Naive thymus-derived CD8-positive, alpha-beta T cell (primary cell): ENCODE measurements around the gene PDZK1IP1. TPM values are rescaled to one million over a fixed set of nuclear protein-coding genes. Genes with fewer than 3 reads are reported as not detected.
A peak's percentile ranks its signal among the peaks of the same experiment; 100 is the strongest.

Experiments used
- ATAC-seq, 2 donors: fragments of 150-1000 bp; cut with Tn5 transposase in 1 of 2; sonication (Bioruptor Pico), chemical (Tn5 transposase) in 1 of 2; 1 replicate in 1 of 2; 2 replicates in 1 of 2; pipeline ENCODE4 v1.10.0; 2021; ENCODE audit warnings: mild to moderate bottlenecking in 2 of 2, moderate library complexity in 2 of 2
- POLR2A ChIA-PET: fragments of 350-600 bp; sonication (Branson Sonifier 250); formaldehyde crosslinking; loops from one replicate; lab custom pipeline; 2021; ENCODE audit warnings: antibody characterized with exemption; lab: Charles Lee
- DNase-seq, 10 donors: peaks; one replicate each; pipeline versions ENCODE4 v3.0.0 to v3.0.0-alpha.2; 2020 to 2022
- H3K27ac Mint-ChIP-seq, 10 donors: one replicate each; pipeline ENCODE4 v1.8.0; 2020 to 2022; ENCODE audit warnings: mild to moderate bottlenecking in 10 of 10, mixed read lengths in 10 of 10, moderate library complexity in 4 of 10, inconsistent platforms in 1 of 10
- H3K27me3 Mint-ChIP-seq, 5 donors: one replicate each; pipeline ENCODE4 v1.8.0; 2021 to 2022; ENCODE audit warnings: mixed read lengths in 5 of 5
- H3K36me3 Mint-ChIP-seq, 3 donors: one replicate each; pipeline ENCODE4 v1.8.0; 2020 to 2022; ENCODE audit warnings: mixed read lengths in 3 of 3, mild to moderate bottlenecking in 2 of 3, inconsistent platforms in 1 of 3
- H3K4me1 Mint-ChIP-seq, 4 donors: one replicate each; pipeline ENCODE4 v1.8.0; 2021 to 2022; ENCODE audit warnings: mixed read lengths in 4 of 4
- H3K4me3 Mint-ChIP-seq, 10 donors: one replicate each; pipeline ENCODE4 v1.8.0; 2020 to 2022; ENCODE audit warnings: mild to moderate bottlenecking in 10 of 10, mixed read lengths in 10 of 10, moderate library complexity in 6 of 10, inconsistent platforms in 1 of 10
- H3K9me3 Mint-ChIP-seq, 9 donors: one replicate each; pipeline ENCODE4 v1.8.0; 2020 to 2022; ENCODE audit warnings: mixed read lengths in 9 of 9, mild to moderate bottlenecking in 3 of 9, inconsistent platforms in 1 of 9, moderate library complexity in 1 of 9
- polyA plus RNA-seq, 3 donors: library from polyadenylated mRNA; unstranded; fragments of 300-500 nt; fragmentation: Illumina TruSeq; gene quantifications; one replicate each; pipeline ENCODE4 v1.2.3, GENCODE V29; 2021
- total RNA-seq, 8 experiments: library from RNA in 2 of 8; stranded (reverse) in 2 of 8; gene quantifications; one replicate each; pipeline ENCODE4 v1.2.3 and lab custom pipeline; 2021 to 2026

PDZK1IP1 gene, protein sequence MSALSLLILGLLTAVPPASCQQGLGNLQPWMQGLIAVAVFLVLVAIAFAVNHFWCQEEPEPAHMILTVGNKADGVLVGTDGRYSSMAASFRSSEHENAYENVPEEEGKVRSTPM
- not detected for total RNA-seq
- not detected for polyA plus RNA-seq
- total RNA-seq (lab: John Stamatoyannopoulos, UW), result 0 to 0.17 (median 0) reads per million in 6 experiments

DNA sequence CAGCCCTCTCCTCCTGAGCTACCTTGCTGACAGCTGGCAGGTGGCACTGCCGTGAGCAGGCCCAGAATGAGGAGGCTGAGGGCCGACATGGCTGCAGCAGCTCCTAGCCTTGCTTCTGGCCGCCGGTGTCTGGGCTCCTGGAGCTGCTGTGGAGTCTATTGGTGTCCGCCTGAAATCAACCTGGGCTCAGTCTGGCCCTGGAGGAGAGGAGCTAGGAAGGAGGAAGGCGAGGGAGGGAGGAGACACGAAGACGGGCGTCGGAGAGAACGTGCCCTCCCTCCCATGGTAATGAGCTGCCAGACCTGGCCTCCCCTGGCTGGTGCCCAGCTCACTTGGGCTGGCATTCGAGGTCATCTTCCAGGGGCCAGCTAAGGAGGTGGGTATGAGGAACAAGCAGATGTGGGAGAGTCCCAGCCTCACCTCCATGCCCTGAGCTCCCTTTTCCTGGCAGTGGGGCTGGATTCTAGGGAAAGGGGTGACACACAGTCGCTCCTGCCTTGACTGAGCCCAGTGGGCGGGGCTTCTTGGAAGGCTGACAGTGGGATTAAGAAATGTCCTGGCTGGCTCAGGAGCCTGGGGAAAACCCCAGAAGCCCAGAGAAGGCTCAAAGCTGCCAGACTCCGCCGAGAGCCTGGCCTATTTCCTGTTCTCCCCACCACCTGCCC lies at the start of gene PDZK1IP1:
Gene PDZK1IP1, minus strand, starts transcription at position 193 of the 665 bp plus-strand sequence. Its CDS starts 104 bp downstream, at position 89.
- no peak within 1 kb of the TSS for H3K27ac Mint-ChIP-seq
- POLR2A ChIA-PET, result no interaction called here
- H3K9me3 Mint-ChIP-seq, result no peaks in the 10 kb centered on the region
- peaks cover 0 to 4% (median 2%) of the 10 kb centered on the region in 4 donors for H3K4me1 Mint-ChIP-seq
- no peak within 1 kb of the TSS for H3K4me3 Mint-ChIP-seq
- no peaks in the 10 kb centered on the region for H3K36me3 Mint-ChIP-seq
- DNase-seq (peak in 2 of 10 donors; percentile 13 to 16), ATAC-seq (no peak)
- H3K27me3 Mint-ChIP-seq, result peaks cover 8 to 43% (median 15%) of the 10 kb centered on the region in 5 donors

DNA sequence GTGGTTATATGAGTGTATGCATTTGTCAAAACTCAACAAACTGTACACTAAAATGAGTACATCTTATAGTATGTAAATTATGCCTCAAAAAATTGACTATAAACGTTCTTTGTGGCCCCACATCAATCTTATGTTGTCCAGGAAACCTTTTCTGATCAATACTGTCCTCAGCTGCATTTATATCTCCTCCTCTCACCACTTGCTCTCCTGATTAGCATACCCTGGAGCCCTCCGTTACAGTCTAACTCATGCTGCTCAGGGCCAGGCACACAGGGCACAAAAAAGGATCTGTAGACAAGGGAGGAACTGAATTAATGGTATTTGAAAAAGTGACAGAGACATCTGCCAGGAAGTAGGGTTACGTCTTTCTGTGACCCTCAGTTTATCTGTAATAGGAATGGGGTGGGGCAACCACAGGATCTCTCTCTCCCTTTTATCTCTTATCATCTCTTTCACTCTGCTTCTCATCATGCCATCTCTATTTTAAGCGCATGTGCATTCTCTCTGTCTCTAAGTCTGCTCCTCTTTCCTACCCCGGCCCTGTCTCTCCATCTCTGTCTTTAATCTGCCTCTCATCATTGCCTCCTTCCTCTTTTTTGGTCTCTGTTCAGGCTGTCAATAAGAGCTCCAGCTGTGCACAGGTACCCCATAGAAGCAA lies 49.2 kb upstream of the PDZK1IP1 start:
- Mint-ChIP-seq H3K27ac (peak overlapping the region in 1 of 10 donors; percentile 2), H3K36me3 (no peaks in the 10 kb centered on the region), H3K27me3 (peaks cover 29 to 65% (median 54%) of the 10 kb centered on the region in 5 donors), H3K4me3 (no peak overlapping the region), H3K9me3 (no peaks in the 10 kb centered on the region), H3K4me1 (peaks cover 0 to 4% (median 1%) of the 10 kb centered on the region in 4 donors)
- POLR2A ChIA-PET, result no interaction called here
- ATAC-seq, result no peak
- no peak for DNase-seq

DNA sequence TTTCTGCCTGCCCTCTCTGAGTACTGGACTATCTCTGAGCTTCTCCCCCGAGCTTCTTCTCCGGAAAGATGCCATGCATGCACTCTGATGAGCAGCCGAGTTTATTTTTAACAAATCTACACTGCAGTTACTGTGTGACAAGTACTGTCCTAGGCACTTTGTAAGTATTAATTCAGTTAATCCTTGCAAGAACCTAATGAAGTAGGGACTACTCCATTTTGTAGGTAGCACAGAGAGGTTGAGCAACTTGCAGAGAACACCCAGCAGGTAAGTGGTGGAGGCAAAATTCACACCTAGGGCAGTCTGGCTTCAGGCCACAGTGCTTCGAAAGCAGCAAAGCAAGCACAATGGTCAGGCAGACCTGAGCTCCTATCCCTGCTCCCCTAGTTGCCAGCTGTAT lies 46.0 kb upstream of the PDZK1IP1 start:
- peaks cover 12 to 19% (median 16%) of the 10 kb centered on the region in 4 donors for H3K4me1 Mint-ChIP-seq
- H3K9me3 Mint-ChIP-seq, result no peaks in the 10 kb centered on the region
- H3K27ac Mint-ChIP-seq, result no peak overlapping the region
- H3K27me3 Mint-ChIP-seq, result peaks cover 29 to 73% (median 64%) of the 10 kb centered on the region in 5 donors
- DNase-seq (no peak), ATAC-seq (no peak)
- H3K4me3 Mint-ChIP-seq, result no peak overlapping the region
- POLR2A ChIA-PET, result no interaction called here
- peaks cover 4 to 5% (median 4%) of the 10 kb centered on the region in 3 donors for H3K36me3 Mint-ChIP-seq

DNA sequence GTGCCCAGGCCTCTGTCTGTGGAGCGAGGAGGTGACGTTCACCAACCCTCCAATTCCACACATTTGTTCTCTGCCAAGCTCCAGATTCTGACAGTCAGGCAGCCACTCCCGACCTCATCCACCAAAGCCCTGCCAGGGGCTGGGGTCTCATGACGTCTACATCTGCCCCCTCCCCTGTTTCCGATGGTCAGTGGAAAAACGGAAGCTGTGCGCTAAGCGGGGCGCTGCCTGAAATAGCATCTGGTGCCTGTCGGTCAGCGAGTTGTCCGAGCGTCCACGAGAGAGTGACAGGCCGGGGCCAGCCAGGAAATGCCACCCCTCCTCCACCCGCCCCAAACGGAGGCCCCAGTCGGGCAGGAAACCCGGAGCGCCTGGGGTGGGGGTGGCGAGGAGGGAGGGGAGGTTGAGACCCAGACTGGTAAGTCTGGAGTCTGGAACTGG lies 45.4 kb upstream of the PDZK1IP1 start:
- H3K27me3 Mint-ChIP-seq, result peaks cover 29 to 77% (median 64%) of the 10 kb centered on the region in 5 donors
- no peak for DNase-seq

DNA sequence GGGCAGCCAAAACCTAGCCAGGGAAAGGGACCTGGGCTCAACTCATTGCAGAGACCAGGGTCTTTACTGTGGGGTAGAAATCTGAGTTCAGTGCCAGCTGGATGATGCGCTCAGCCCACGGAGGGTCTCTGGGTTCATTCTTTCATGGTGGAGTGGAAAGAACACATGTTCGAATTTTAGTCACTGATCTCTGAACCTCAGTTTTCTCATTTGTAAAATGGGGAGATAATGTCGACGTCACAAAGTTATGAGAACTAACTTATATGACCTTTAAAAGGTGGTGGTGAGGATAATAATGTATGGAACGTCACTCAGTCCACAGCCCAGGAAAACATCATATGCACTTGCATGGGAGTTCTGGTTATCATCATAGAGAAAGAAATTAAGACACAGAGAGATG lies 43.4 kb upstream of the PDZK1IP1 start:
- H3K27ac Mint-ChIP-seq, result no peak overlapping the region
- peaks cover 14 to 37% (median 32%) of the 10 kb centered on the region in 4 donors for H3K4me1 Mint-ChIP-seq
- DNase-seq (no peak), ATAC-seq (no peak)
- POLR2A ChIA-PET, result no interaction called here
- H3K36me3 Mint-ChIP-seq, result peaks cover 4 to 6% (median 5%) of the 10 kb centered on the region in 3 donors
- H3K27me3 Mint-ChIP-seq, result peaks cover 18 to 84% (median 73%) of the 10 kb centered on the region in 5 donors
- H3K9me3 Mint-ChIP-seq, result no peaks in the 10 kb centered on the region
- H3K4me3 Mint-ChIP-seq, result peak overlapping the region in 5 of 10 donors; percentile 19 to 84 (median 64)

More for the DNA sequence above, 45.4 kb upstream of the PDZK1IP1 start:
- peaks cover 12 to 25% (median 20%) of the 10 kb centered on the region in 4 donors for H3K4me1 Mint-ChIP-seq
- H3K36me3 Mint-ChIP-seq, result peaks cover 4 to 5% (median 4%) of the 10 kb centered on the region in 3 donors
- no peak overlapping the region for H3K27ac Mint-ChIP-seq
- POLR2A ChIA-PET, result no interaction called here
- no peaks in the 10 kb centered on the region for H3K9me3 Mint-ChIP-seq
- H3K4me3 Mint-ChIP-seq, result no peak overlapping the region
- no peak for ATAC-seq

DNA sequence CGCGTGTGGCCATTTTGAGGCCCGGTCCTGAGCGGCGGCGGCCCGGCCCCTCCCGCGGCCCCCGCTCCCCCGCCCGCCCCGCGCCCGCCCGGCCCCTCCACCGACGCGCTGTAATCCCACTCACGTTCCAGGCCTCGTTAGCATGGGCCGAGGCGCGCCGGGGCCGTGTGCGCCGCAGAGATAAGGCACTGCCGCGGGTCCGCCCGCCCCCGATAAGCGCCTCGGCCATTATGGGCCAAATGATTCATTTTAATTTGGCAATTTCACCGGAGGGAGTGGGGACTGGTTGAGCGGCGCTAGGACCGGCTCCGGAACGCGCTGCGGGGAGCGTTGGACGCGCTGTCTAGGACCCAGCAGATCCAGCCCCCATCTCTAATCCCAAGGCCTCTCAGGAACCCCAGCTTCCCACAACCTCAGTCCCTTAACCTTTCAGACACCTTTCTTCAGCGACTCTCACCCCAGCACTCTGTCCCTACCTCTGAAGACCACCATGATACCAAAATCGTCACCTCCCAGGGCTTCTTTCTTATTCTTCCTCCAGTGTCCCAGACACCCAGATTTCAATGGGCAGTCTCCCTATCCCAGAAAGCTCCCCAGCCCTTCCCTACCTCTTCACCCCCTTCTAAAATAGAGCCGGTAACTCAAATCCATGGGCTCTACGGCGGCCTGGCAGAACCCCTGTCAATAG lies 42.5 kb upstream of the PDZK1IP1 start, which contains the start of gene TAL1:
Gene TAL1, minus strand, starts transcription at position 39 of the 688 bp plus-strand sequence. CDS start 6,337 bp downstream, outside the sequence.
- POLR2A ChIA-PET, result no interaction called here
- no peaks in the 10 kb centered on the region for H3K9me3 Mint-ChIP-seq
- DNase-seq (no peak), ATAC-seq (no peak)
- H3K36me3 Mint-ChIP-seq, result peaks cover 4 to 6% (median 5%) of the 10 kb centered on the region in 3 donors
- peaks cover 13 to 87% (median 73%) of the 10 kb centered on the region in 5 donors for H3K27me3 Mint-ChIP-seq
- H3K4me3 Mint-ChIP-seq, result peak within 1 kb of the TSS; percentile 70 to 92 (median 81)
- H3K27ac Mint-ChIP-seq, result peak within 1 kb of the TSS in 3 of 10 donors; percentile 23 to 74 (median 50)
- peaks cover 14 to 37% (median 32%) of the 10 kb centered on the region in 4 donors for H3K4me1 Mint-ChIP-seq

DNA sequence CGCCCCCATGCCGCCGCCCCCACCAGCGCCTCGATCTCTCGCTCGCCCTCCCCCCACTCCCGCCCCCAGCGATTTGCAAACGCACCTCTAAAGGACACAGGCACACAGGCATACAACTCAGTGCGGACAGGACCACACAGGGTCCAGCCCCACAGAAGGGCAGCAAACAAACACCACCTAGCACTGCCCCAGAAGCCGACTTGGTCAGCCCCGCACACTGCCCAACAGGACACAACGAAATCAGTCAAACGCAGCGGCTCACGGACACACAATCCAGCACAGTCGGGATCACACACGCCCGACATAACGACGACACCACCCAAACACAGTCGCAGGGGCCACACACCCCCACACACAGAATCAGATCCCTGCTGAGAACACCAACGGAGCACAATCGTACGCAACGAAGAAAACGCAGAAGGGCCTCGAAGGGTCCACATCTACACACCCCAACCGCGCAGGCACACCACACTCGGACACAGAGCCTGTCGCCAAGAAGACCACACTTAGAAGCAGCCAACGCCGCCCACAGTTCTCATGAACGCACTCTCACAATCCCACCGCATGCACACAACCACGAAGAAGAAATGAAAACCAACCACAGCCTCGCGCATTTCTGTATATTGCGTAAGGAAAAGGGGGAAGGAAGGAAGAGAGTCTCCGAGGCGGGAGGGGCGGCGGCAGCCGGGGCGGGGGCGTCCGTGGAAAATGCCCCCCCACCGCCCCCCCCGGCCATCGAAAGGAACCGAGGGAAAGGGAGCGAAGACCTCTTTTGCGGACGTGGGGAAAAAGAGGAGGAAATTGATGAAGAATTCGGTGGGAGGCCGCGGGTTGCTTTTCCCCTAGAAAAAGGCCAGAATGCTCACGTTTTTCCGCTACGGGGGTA lies 41.7 kb upstream of the PDZK1IP1 start:
- POLR2A ChIA-PET, result no interaction called here
- H3K9me3 Mint-ChIP-seq, result no peaks in the 10 kb centered on the region
- H3K27me3 Mint-ChIP-seq, result peaks cover 8 to 93% (median 77%) of the 10 kb centered on the region in 5 donors
- DNase-seq (peak in 3 of 10 donors; percentile 7 to 27 (median 21)), ATAC-seq (peak; percentile 20 to 23)
- H3K4me3 Mint-ChIP-seq, result peak overlapping the region; percentile 70 to 92 (median 81)
- H3K36me3 Mint-ChIP-seq, result peaks cover 4 to 6% (median 5%) of the 10 kb centered on the region in 3 donors
- peak overlapping the region in 3 of 10 donors; percentile 23 to 74 (median 50) for H3K27ac Mint-ChIP-seq
- H3K4me1 Mint-ChIP-seq, result peaks cover 14 to 37% (median 31%) of the 10 kb centered on the region in 4 donors

DNA sequence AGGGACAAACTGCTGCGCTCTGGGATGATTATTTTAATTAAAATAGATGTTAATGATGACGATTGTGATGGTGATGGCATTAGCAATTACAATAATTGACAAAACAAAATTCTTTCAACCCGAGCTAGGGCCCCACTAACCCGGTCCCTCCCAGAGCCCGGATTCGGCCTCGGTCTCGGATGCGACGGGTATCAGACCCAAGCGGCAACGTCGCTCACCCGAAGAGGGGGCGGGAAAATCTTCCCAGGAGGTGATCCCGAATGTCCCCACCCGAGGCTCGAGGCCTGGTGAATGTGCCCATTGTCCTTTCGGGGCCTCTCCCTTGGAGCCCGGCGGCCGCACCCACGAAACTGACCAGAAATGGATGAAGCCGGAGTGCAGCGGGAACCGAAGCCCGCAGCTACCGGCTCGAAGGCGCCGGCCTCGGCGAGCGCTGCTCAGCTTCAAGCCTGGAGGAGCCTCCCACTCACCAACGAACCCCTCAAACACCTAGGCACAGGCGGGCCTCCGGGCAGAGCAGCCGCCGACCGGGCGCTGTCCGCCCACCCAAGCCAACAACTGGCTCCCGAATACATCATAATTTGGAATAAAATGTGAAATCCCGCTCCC lies 41.0 kb upstream of the PDZK1IP1 start:
- peak overlapping the region; percentile 10 to 86 (median 46) for H3K4me3 Mint-ChIP-seq
- DNase-seq (peak in 1 of 10 donors; percentile 18), ATAC-seq (peak in 1 of 2 donors; percentile 57)
- POLR2A ChIA-PET, result interaction anchor here (1.4 kb wide), 1 partner anchor 9 kb away, joined by 3 read pairs; no protein-coding TSS in a partner anchor
- peaks cover 4 to 6% (median 5%) of the 10 kb centered on the region in 3 donors for H3K36me3 Mint-ChIP-seq
- peaks cover 15 to 41% (median 35%) of the 10 kb centered on the region in 4 donors for H3K4me1 Mint-ChIP-seq
- H3K27ac Mint-ChIP-seq, result no peak overlapping the region
- peaks cover under 1 to 93% (median 76%) of the 10 kb centered on the region in 5 donors for H3K27me3 Mint-ChIP-seq
- no peaks in the 10 kb centered on the region for H3K9me3 Mint-ChIP-seq

DNA sequence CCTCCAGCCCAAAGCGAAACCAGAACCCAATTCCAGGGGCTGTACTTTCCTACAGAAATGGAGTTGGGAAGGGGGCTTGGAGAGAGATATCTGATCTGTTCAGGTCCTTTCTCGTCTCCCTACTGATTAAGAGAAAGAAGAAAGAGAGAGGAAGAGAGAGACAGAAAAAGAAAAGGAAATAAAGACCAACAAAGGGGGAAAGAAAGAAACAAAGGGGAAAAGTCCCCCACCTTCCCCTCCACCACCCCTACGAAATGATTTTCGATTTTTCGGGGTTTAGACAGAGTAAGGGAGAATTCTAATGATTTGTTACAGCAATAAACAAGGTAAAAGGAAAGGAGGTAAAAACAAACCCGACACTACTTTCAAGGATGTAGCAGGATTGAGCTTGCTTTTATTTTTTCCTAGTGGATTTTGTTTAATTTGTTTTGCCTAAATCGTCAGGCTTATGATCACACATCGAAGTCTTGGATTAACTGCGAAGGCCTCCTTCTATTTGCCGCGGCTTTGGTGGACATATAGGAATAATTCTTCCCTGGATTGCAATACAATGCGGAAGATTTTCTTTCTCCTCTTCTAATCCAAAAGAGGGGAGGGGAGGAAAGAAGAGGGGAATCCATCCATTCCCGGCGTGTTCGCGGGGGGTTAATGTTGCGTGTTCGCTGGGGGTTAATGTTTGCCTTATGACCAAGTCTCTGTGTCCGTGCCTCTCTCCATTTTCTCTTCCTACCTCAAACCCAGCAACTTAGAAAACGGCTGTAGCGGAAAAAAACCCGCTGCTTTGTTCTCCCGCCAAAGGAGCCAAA lies 40.3 kb upstream of the PDZK1IP1 start:
- peaks cover 4 to 6% (median 5%) of the 10 kb centered on the region in 3 donors for H3K36me3 Mint-ChIP-seq
- ATAC-seq (no peak), DNase-seq (no peak)
- H3K9me3 Mint-ChIP-seq, result no peaks in the 10 kb centered on the region
- POLR2A ChIA-PET, result interaction anchor here (1.4 kb wide), 1 partner anchor 8 kb away, joined by 3 read pairs; no protein-coding TSS in a partner anchor
- peak overlapping the region in 9 of 10 donors; percentile 5 to 86 (median 78) for H3K4me3 Mint-ChIP-seq
- peaks cover 15 to 43% (median 37%) of the 10 kb centered on the region in 4 donors for H3K4me1 Mint-ChIP-seq
- H3K27ac Mint-ChIP-seq, result no peak overlapping the region
- peaks cover 0 to 88% (median 75%) of the 10 kb centered on the region in 5 donors for H3K27me3 Mint-ChIP-seq
